NCI-H187 treated with DMSO at 0.1 percent for 48 hours (cell line): ENCODE measurements around the gene CMTM6.
"Not testable (repeated sequence)": the region's sequence is repeated elsewhere in the genome, so short reads cannot be mapped to it uniquely, and the experiment has no call there.

Experiments used
- DNase-seq: peaks from one replicate; lab custom pipeline; 2025; lab: John Stamatoyannopoulos, UW

CMTM6 gene

GRCh38 chr3:32502118-32502945 is at the start of gene CMTM6:
CMTM6 (minus strand) TSS chr3:32502852; CDS start chr3:32502745, 107 bp downstream.
- no peak for DNase-seq

GRCh38 chr3:32552013-32552412 is 49.4 kb upstream of the CMTM6 start:
- DNase-seq = no peak

- DNase-seq = no peak
These were observed 48.8 kb upstream of the CMTM6 start for GRCh38 chr3:32551496-32551895.

- no peak for DNase-seq
These were observed 48.4 kb upstream of the CMTM6 start for GRCh38 chr3:32551087-32551486.

GRCh38 chr3:32545305-32545704 is 42.7 kb upstream of the CMTM6 start:
- no peak for DNase-seq

- DNase-seq = no peak
These were observed 42.2 kb upstream of the CMTM6 start for GRCh38 chr3:32544894-32545293.

- no peak for DNase-seq
These were observed 40.2 kb upstream of the CMTM6 start for GRCh38 chr3:32542807-32543206.

DNA sequence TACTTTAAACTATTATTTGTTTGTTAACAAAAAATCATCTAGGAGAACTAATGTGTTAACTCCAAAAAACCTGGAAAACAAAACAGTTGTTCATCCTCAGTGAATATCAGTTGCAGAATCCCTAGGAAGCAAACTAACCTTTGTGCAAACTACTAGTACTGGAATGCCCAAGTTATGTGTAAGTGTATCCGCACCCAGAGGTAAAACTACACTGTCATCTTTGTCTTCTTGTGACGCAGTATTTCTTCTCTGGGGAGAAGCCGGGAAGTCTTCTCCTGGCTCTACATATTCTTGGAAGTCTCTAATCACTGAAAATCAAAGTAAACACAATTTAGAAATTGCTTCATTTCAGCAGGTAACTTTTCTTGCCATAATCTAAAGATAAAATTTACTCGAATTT is 38.2 kb upstream of the CMTM6 start:
- DNase-seq = no peak

DNA sequence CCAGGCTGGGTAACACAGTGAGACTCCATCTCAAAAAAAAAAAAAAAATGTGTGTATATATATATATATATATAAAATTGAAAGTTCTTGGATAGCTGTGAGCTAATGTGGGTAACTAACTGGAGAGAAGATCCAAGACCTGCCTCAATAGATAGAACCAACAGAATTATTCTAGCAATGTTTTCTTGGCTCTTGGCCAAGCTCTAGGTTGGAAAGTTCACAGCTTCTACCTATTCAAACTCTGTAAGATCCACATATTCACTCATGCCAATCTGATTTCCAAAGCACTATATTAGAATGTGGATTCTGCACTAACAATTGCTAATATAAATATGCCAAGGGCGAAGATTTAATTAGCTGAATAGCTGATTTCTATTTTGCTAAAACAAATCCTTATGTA is 29.8 kb upstream of the CMTM6 start:
- DNase-seq = no peak

DNA sequence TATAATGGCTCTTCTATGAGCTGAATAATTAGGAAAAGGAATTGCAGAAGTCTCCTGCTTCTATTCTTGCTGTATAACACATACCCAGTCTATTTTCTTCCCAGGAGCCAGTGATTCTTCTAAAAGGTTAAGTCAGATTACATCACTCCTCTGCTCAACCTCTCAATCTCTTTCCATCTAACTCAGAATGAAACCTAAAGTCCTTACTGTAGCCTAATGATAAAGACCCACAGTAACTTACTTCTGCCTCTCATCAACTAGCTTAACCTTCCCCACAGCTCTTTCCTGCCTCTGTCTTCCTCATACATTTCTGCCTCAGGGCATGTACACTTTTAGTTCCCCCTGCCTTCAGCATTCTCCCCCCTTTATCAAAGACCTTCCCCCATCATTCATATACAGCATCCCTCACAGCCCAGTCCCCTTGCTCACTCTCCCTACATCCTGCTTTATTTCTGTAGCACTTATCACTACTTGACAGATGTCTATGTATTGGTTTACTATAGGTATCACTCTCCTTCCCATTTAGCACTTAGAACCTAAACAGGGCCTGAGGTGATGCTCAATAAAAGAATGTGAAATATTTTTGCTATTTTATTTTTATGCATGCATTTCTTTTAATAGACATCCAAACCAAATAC is 28.5 kb upstream of the CMTM6 start:
- DNase-seq = no peak

- no peak for DNase-seq
These were observed 23.1 kb upstream of the CMTM6 start for GRCh38 chr3:32525720-32526119.

- no peak for DNase-seq
These were observed 20.0 kb upstream of the CMTM6 start for GRCh38 chr3:32522682-32523081.

DNA sequence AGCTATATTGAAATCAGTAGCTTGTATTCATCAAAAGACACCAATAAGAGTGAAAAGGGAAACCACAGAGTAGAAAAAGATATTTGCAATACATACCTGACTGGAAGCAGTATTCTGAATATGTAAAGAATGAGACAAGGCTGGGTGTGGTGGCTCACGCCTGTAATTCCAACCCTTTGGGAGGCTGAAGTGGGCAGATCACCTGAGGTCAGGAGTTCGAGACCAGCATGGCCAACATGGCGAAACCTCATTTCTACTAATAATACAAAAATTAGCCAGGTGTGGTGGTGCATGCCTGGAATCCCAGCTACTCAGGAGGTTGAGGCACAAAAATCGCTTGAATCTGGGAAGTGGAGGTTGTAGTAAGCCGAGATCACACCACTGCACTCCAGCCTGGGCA is 16.3 kb upstream of the CMTM6 start:
- DNase-seq = not testable (repeated sequence)

- not testable (repeated sequence) for DNase-seq
These were observed 14.1 kb upstream of the CMTM6 start for GRCh38 chr3:32516751-32517150.

- no peak for DNase-seq
These were observed 8.4 kb upstream of the CMTM6 start for GRCh38 chr3:32511005-32511404.

GRCh38 chr3:32510075-32510724 is 7.5 kb upstream of the CMTM6 start:
- no peak for DNase-seq

DNA sequence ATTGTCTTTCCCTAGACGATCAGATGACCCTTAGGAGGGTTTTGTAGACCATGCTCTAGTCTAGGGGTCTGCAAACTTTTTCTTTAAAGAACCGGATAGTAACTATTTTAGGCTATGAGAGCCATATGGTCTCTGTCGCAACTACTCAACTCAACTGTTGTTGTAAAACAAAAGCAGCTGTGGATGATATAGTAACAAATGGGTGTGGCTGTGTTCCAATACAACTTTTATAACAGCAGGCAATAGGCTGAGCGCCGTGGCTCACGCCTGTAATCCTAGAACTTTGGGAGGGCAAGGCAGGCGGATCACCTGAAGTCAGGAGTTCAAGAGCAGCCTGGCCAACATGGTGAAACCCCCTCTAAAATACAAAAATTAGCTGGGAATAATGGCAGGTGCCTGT is 6.1 kb upstream of the CMTM6 start:
- no peak for DNase-seq

DNA sequence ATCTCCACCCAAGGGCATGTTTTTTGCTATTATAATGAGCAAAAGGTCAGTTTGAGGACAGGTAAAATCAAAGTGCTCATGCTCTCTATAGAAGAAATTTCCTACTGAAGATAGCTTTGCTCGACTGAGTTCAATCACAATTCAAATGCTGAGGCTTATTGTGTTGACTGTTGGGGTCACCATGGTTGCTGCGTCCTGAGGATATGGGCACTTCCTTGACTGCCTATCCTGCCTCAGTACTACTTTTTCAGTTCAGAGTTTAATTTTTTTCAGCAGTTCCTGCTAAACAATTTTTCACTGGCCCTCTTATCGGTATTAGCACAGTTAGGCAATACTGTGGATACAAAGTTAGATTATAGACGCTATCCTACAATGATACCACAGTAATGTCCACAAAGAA is 3.8 kb upstream of the CMTM6 start:
- no peak for DNase-seq

- DNase-seq = no peak
These were observed 264 bp upstream of the CMTM6 start for GRCh38 chr3:32502946-32503286.

DNA sequence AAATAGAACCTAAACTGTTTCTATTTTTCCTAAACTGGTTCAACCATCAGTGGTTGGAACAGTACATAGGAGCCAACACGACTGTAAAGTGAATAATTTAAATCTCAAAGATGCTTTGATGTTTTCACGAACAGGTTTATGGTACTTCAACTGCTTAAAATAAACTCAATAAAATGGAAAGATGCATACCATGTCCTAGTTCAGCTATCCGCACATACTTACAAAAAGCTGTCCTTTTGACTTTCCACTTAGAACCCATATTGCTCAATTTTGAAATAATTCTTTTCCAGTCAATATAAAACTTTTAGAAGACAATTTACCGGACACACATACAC is 902 bp downstream of the CMTM6 start:
- no peak for DNase-seq

GRCh38 chr3:32500880-32501782 is 1.5 kb downstream of the CMTM6 start:
- no peak for DNase-seq

- DNase-seq = no peak
These were observed 2.4 kb downstream of the CMTM6 start for GRCh38 chr3:32500231-32500630.
